H9 (cell line): ENCODE results near the gene ZDHHC12. TPM values are rescaled to one million over a fixed set of nuclear protein-coding genes. Genes with fewer than 3 reads are reported as not detected.

Source experiments
- DNase-seq: peaks from one replicate; pipeline ENCODE4 v3.0.0-alpha.2; 2017
- H2AFZ ChIP-seq: one replicate; pipeline ENCODE4 v1.6.1; 2013; ENCODE audit warnings: mild to moderate bottlenecking, low read length, control low read depth, moderate library complexity
- H2AK5ac ChIP-seq: 2 replicates; pipeline ENCODE4 v1.6.1; 2013; ENCODE audit warnings: low read length, control low read depth, mixed read lengths; ENCODE audit not compliant: insufficient read length
- H2BK120ac ChIP-seq: one replicate; pipeline ENCODE4 v1.6.1; 2013; ENCODE audit warnings: low read depth, mild to moderate bottlenecking, low read length, control low read depth, inconsistent platforms; ENCODE audit not compliant: poor library complexity, severe bottlenecking
- H2BK12ac ChIP-seq: 2 replicates; pipeline ENCODE4 v1.6.1; 2013; ENCODE audit warnings: low read length, control low read depth, mixed read lengths, low read depth; ENCODE audit not compliant: insufficient read length
- H2BK15ac ChIP-seq: 2 replicates; pipeline ENCODE4 v1.6.1; 2013; ENCODE audit warnings: low read depth, low read length, control low read depth
- H2BK20ac ChIP-seq: one replicate; pipeline ENCODE4 v1.6.1; 2013; ENCODE audit warnings: low read depth, mild to moderate bottlenecking, low read length, control low read depth, inconsistent platforms; ENCODE audit not compliant: poor library complexity, severe bottlenecking
- H2BK5ac ChIP-seq: 2 replicates; pipeline ENCODE4 v1.6.1; 2013; ENCODE audit warnings: low read length, control low read depth, mixed read lengths; ENCODE audit not compliant: insufficient read length
- H3K14ac ChIP-seq: 2 replicates; pipeline ENCODE4 v1.6.1; 2013; ENCODE audit warnings: low read length, control low read depth; ENCODE audit not compliant: insufficient read depth
- H3K18ac ChIP-seq: 2 replicates; pipeline ENCODE4 v1.6.1; 2013; ENCODE audit warnings: low read depth, mild to moderate bottlenecking, mixed read lengths, low read length, control low read depth; ENCODE audit not compliant: insufficient read length
- H3K23ac ChIP-seq: 2 replicates; pipeline ENCODE4 v1.6.1; 2013; ENCODE audit warnings: low read length, control low read depth, mixed read lengths, low read depth; ENCODE audit not compliant: insufficient read length
- H3K23me2 ChIP-seq: 2 replicates; pipeline ENCODE4 v1.6.1; 2013; ENCODE audit warnings: low read depth, mild to moderate bottlenecking, mixed read lengths, low read length, control low read depth; ENCODE audit not compliant: insufficient read length, poor library complexity, severe bottlenecking
- H3K27ac ChIP-seq: 2 replicates; pipeline ENCODE4 v1.5.1; 2013; ENCODE audit warnings: low read length, control low read depth, mixed read lengths, low read depth; ENCODE audit not compliant: insufficient read length
- H3K27me3 ChIP-seq: 2 replicates; pipeline ENCODE4 v1.6.1; 2013; ENCODE audit warnings: low read length, control low read depth, inconsistent platforms; ENCODE audit not compliant: insufficient read depth
- H3K4ac ChIP-seq: 2 replicates; pipeline ENCODE4 v1.6.1; 2013; ENCODE audit warnings: low read depth, mild to moderate bottlenecking, control low read depth, inconsistent platforms, low read length, moderate library complexity
- H3K4me1 ChIP-seq: 2 replicates; pipeline ENCODE4 v1.6.1; 2013; ENCODE audit warnings: low read length, control low read depth, inconsistent platforms; ENCODE audit not compliant: insufficient read depth
- H3K4me2 ChIP-seq: 2 replicates; pipeline ENCODE4 v1.6.1; 2013; ENCODE audit warnings: low read length, control low read depth, mixed read lengths; ENCODE audit not compliant: insufficient read length, insufficient read depth
- H3K56ac ChIP-seq: 2 replicates; pipeline ENCODE4 v1.6.1; 2013; ENCODE audit warnings: low read depth, mild to moderate bottlenecking, mixed read lengths, low read length, control low read depth; ENCODE audit not compliant: insufficient read length
- H3K79me1 ChIP-seq: 2 replicates; pipeline ENCODE4 v1.6.1; 2013; ENCODE audit warnings: low read depth, mild to moderate bottlenecking, moderate library complexity, low read length, control low read depth, inconsistent platforms; ENCODE audit not compliant: insufficient read depth, poor library complexity, severe bottlenecking
- H3K79me2 ChIP-seq: 2 replicates; pipeline ENCODE4 v1.6.1; 2013; ENCODE audit warnings: low read length, control low read depth, inconsistent platforms; ENCODE audit not compliant: insufficient read depth
- H3K9ac ChIP-seq: 2 replicates; pipeline ENCODE4 v1.6.1; 2013; ENCODE audit warnings: low read length, control low read depth, mixed read lengths; ENCODE audit not compliant: insufficient read length; ENCODE audit errors: extremely low read depth
- H3K9me3 ChIP-seq: one replicate; pipeline ENCODE4 v1.6.1; 2013; ENCODE audit warnings: low read depth, low read length, inconsistent platforms; ENCODE audit not compliant: control insufficient read depth
- H3T11ph ChIP-seq: one replicate; pipeline ENCODE4 v1.6.1; 2013; ENCODE audit warnings: mild to moderate bottlenecking, low read length, control low read depth, inconsistent platforms
- H4K20me1 ChIP-seq: one replicate; pipeline ENCODE4 v1.6.1; 2013; ENCODE audit not compliant: control insufficient read depth, insufficient read length, insufficient read depth
- H4K5ac ChIP-seq: 2 replicates; pipeline ENCODE4 v1.6.1; 2013; ENCODE audit warnings: low read depth, mild to moderate bottlenecking, mixed read lengths, low read length, control low read depth; ENCODE audit not compliant: insufficient read length
- H4K8ac ChIP-seq: replicated peaks from 2 replicates; pipeline ENCODE4 v1.6.1; 2013; ENCODE audit warnings: low read length, control low read depth, mixed read lengths, low read depth; ENCODE audit not compliant: insufficient read length
- H4K91ac ChIP-seq: 2 replicates; pipeline ENCODE4 v1.6.1; 2013; ENCODE audit warnings: low read depth, mild to moderate bottlenecking, moderate library complexity, mixed read lengths, low read length, control low read depth; ENCODE audit not compliant: insufficient read length
- H3K27ac Mint-ChIP-seq, 3 experiments: 2 replicates in 2 of 3; 3 replicates in 1 of 3; pipeline ENCODE4 v1.8.0; 2020 to 2021; ENCODE audit warnings: mixed read lengths in 3 of 3, mild to moderate bottlenecking in 1 of 3, moderate library complexity in 1 of 3
- H3K27me3 Mint-ChIP-seq: 2 replicates; pipeline ENCODE4 v1.8.0; 2021; ENCODE audit warnings: low read depth, mild to moderate bottlenecking, moderate library complexity, mixed read lengths
- H3K36me3 Mint-ChIP-seq, 3 experiments: 2 replicates in 2 of 3; 3 replicates in 1 of 3; pipeline ENCODE4 v1.8.0; 2020 to 2021; ENCODE audit warnings: low read depth in 3 of 3, mixed read lengths in 3 of 3; ENCODE audit not compliant: insufficient read depth in 1 of 3
- H3K4me1 Mint-ChIP-seq, 2 experiments: 2 replicates each; pipeline ENCODE4 v1.8.0; 2020; ENCODE audit warnings: mixed read lengths in 2 of 2
- H3K4me3 Mint-ChIP-seq, 2 experiments: 2 replicates in 1 of 2; 3 replicates in 1 of 2; pipeline ENCODE4 v1.8.0; 2020 to 2021; ENCODE audit warnings: mild to moderate bottlenecking in 2 of 2, mixed read lengths in 2 of 2, moderate library complexity in 1 of 2
- H3K9me3 Mint-ChIP-seq, 2 experiments: 2 replicates in 1 of 2; 3 replicates in 1 of 2; pipeline ENCODE4 v1.8.0; 2020; ENCODE audit warnings: mild to moderate bottlenecking in 2 of 2, mixed read lengths in 2 of 2, moderate library complexity in 1 of 2
- CTCF ChIP-seq: fragments of 200-600 bp; sonication (generic); conservative IDR thresholded peaks from 3 replicates; pipeline ENCODE4 v1.8.0; 2021; ENCODE audit warnings: antibody characterized with exemption, mild to moderate bottlenecking
- WGBS: extraction: QIAGEN DNeasy Blood & Tissue Kit; methylation state at CpG from one replicate; pipeline ENCODE4 v1.1.7; 2013; ENCODE audit warnings: missing lambda C conversion rate, low lambda C conversion rate, mixed read lengths; ENCODE audit not compliant: insufficient read length; ENCODE audit errors: extremely low coverage; 5-methylcytosine and 5-hydroxymethylcytosine counted together
- total RNA-seq: library from RNA; stranded (reverse); gene quantifications from 2 replicates; pipeline ENCODE4 v1.2.1, GENCODE V29; 2021

ZDHHC12 gene
- total RNA-seq, 1 experiment from 2014 or later: 42.8 TPM

DNA sequence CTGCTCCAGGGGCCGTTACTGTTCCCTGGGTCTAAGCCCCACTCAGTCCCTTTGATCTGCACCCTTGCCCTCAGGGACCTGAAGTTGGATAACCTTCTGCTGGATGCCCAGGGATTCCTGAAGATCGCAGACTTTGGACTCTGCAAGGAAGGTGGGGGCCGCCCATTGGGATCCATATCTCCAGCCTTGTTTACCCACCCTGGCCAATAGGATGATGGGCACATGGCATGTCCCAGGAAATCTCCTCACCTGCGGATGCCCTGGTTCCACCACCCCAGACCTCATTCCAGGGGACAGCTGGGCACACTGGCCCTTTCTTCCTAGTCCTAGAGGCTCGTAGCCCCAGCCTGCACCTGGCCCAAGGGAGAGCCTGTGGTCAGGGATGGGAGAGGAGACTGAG, 5.5 kb downstream of the ZDHHC12 start:
- Histone ChIP-seq H2BK12ac (no peak overlapping the region), H2BK5ac (no peak overlapping the region), H3K79me2 (no peaks in the 10 kb centered on the region), H3K4me2 (no peak overlapping the region), H3K23ac (no peak overlapping the region), H3K18ac (no peak overlapping the region), H4K8ac (no peak overlapping the region), H2BK120ac (no peak overlapping the region), H2BK20ac (no peak overlapping the region), H2AK5ac (no peak overlapping the region), H3K27me3 (no peaks in the 10 kb centered on the region), H3K9ac (no peak overlapping the region), H3K23me2 (peaks cover 2% of the 10 kb centered on the region), H3K27ac (no peak overlapping the region), H2BK15ac (no peak overlapping the region), H3K79me1 (no peaks in the 10 kb centered on the region), H3T11ph (no peak overlapping the region), H3K14ac (no peak overlapping the region), H2AFZ (no peak overlapping the region), H3K4me1 (no peaks in the 10 kb centered on the region; the same call in 1 of the 2 replicates), H3K56ac (no peak overlapping the region), H4K91ac (no peak overlapping the region), H4K20me1 (no peaks in the 10 kb centered on the region), H3K9me3 (no peaks in the 10 kb centered on the region), H3K4ac (no peak overlapping the region), H4K5ac (no peak overlapping the region)
- peaks cover 6 to 54% (median 36%) of the 10 kb centered on the region in 3 experiments; a peak in 6 of 7 replicates for H3K36me3 Mint-ChIP-seq
- H3K4me3 Mint-ChIP-seq: no peak overlapping the region
- TF ChIP-seq CTCF: no peak
- no peaks in the 10 kb centered on the region; a peak in 1 of 5 replicates for H3K9me3 Mint-ChIP-seq
- H3K4me1 Mint-ChIP-seq: peaks cover 10 to 14% of the 10 kb centered on the region in 2 experiments
- DNase-seq: no peak
- H3K27me3 Mint-ChIP-seq: no peaks in the 10 kb centered on the region; the same call in 1 of the 2 replicates
- no peak overlapping the region for H3K27ac Mint-ChIP-seq
- no CpG with 5 or more reads among the region's 5 CpGs for WGBS
